GM06990 (cell line): Measurements from ENCODE around the gene GYPB.
A peak's percentile ranks its signal among the peaks of the same experiment; 100 is the strongest.
"Not testable (repeated sequence)": the region's sequence is repeated elsewhere in the genome, so short reads cannot be mapped to it uniquely, and the experiment has no call there.

Source experiments
- DNase-seq: peaks from one replicate; pipeline ENCODE4 v3.0.0-alpha.2; 2011; ENCODE audit not compliant: insufficient read length; ENCODE audit errors: extremely low read depth
- H3K27me3 ChIP-seq: replicated peaks from 2 replicates; pipeline ENCODE4 v1.6.0; 2011; ENCODE audit warnings: low read length; ENCODE audit not compliant: control insufficient read depth, insufficient read depth
- H3K36me3 ChIP-seq: 2 replicates; pipeline ENCODE4 v1.5.1; 2011; ENCODE audit warnings: low read length; ENCODE audit not compliant: control insufficient read depth, insufficient read depth
- H3K4me3 ChIP-seq: replicated peaks from 2 replicates; pipeline ENCODE4 v1.5.1; 2011; ENCODE audit warnings: low read depth, mild to moderate bottlenecking, control low read depth, low read length
- TF ChIP-seq, protein P1 (sequence below): IDR thresholded peaks from 2 replicates; pipeline ENCODE4 v1.5.1; 2011; ENCODE audit warnings: low read length, control low read depth, mild to moderate bottlenecking, inconsistent platforms; ENCODE audit not compliant: insufficient read depth, poor library complexity, severe bottlenecking

Gene GYPB

DNA sequence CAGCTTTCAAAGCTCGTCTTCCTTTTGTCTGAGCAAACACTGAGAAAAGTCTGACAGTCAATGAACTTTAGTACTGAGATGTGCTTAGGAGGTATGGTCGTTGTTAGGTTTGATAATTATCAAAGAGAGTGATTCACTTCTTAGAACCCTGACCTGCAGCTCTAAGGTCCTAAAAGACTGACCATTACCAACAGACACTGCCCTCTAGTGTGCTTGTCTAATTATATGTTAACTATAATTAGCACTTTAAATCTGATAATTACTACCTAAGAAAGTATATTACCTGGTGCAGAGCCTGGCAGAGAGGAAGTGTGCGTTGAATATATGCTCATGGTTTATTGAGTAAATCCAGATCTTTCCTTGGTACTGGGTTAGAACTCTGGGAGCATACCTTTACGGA, 38.4 kb downstream of the GYPB start:
- not testable (repeated sequence) for H3K27me3 ChIP-seq, DNase-seq, H3K36me3 ChIP-seq, H3K4me3 ChIP-seq
- TF ChIP-seq, protein P1, sequence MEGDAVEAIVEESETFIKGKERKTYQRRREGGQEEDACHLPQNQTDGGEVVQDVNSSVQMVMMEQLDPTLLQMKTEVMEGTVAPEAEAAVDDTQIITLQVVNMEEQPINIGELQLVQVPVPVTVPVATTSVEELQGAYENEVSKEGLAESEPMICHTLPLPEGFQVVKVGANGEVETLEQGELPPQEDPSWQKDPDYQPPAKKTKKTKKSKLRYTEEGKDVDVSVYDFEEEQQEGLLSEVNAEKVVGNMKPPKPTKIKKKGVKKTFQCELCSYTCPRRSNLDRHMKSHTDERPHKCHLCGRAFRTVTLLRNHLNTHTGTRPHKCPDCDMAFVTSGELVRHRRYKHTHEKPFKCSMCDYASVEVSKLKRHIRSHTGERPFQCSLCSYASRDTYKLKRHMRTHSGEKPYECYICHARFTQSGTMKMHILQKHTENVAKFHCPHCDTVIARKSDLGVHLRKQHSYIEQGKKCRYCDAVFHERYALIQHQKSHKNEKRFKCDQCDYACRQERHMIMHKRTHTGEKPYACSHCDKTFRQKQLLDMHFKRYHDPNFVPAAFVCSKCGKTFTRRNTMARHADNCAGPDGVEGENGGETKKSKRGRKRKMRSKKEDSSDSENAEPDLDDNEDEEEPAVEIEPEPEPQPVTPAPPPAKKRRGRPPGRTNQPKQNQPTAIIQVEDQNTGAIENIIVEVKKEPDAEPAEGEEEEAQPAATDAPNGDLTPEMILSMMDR: peak; percentile 5

DNA sequence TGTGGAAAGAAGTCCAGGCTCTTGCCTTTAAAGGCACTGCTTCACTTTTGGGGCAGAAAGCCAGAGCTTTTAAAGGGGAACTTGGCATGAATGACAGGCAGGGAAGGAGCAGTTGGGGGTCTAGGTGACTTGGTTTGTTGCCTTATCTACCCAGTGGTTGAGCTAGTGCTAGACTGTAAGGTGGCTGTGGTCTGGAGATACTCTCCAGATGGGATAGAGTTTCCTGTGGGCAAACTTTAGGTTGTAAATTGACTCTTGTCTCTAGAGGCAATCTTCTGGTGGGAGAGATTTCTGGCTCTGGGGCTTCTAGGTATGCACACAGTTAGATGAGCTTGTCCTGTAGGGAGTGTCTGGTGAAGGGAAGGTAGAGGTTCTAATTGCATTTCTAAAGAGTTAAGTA, 43.7 kb downstream of the GYPB start:
- H3K27me3 ChIP-seq, H3K4me3 ChIP-seq, H3K36me3 ChIP-seq, DNase-seq: not testable (repeated sequence)

DNA sequence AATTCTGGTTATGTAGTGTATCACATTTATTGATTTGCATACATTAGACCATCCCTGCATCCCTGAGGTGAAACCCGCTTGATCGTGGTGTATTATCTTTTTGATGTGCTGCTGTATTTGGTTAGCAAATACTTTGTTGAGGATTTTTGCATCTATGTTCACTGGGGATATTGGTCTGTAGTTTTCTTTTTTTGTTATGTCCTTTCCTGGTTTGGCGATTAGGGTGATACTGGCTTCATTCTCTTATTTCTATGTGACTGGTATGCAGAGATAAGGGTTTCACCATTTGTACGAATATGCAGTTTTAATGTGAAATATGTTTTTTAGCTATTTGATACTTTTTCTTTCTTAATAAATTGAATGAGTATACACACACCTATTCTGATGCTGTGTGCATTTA, 45.2 kb downstream of the GYPB start:
- not testable (repeated sequence) for H3K4me3 ChIP-seq, H3K27me3 ChIP-seq, DNase-seq, H3K36me3 ChIP-seq

DNA sequence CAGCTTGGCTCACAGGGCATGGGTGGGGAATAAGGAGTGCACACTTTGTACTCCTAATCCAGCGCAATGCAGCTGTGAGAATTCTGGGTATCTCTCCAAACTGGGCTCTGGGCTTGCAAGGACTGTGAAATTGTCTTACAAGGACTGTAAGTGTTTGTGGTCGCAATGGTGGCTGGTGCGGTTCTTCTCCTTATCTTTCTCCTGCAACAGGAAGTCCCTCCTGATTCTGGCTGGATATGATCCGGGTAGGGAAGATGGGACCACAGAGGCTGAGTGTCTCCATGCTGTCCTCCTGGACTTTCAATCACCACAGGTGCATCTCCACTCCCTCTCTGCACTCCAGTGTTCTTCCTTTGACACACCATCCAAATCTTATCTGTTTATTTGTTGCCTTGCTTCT, 58.1 kb downstream of the GYPB start:
- TF ChIP-seq, protein P1: no peak
- H3K4me3 ChIP-seq: no peak overlapping the region
- no peak for DNase-seq
- H3K27me3 ChIP-seq: no peaks in the 10 kb centered on the region
- no peaks in the 10 kb centered on the region for H3K36me3 ChIP-seq

DNA sequence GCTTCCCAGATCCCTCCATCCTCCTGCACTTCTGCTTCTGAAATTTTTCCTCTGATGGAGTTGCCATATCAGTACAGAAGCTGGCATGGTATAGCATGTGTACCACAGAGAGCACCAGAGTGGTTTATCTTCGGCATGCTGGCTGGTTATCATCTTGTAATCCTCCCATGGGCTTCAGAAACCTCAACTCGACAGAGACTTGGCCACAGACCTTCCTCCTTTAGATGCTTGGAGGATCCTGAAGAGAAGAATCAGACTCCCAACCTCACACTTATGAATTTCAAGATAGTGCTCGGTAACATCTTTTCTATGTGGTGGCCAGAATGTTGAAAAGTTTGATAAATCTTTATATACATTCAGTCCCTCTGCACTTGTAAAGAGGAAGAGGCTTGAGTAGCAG, 63.9 kb downstream of the GYPB start:
- DNase-seq, H3K27me3 ChIP-seq: not testable (repeated sequence)

DNA sequence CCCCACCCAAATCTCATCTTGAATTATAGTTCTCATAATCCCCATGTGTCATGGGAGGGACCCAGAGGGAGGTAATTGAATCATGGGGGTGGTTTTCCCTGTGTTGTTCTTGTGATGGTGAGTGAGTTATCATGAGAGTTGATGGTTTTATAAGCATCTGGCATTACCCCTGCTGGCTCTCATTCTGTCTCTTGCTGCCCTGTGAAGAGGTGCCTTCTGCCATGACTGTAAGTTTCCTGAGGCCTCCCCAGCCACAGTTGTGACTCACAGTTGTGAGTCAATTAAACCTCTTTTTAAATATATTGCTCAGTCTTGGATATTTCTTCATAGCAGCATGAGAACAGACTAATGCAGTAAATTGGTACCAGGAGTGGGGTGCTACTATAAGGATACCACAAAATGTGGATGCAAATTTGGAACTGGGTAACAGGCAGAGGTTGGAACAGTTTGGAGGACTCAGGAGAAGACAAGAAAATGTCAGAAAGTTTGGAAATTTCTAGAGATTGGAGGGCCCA, 67.7 kb downstream of the GYPB start:
- DNase-seq, H3K27me3 ChIP-seq, H3K4me3 ChIP-seq, H3K36me3 ChIP-seq: not testable (repeated sequence)

More for the DNA sequence above, 63.9 kb downstream of the GYPB start:
- not testable (repeated sequence) for H3K36me3 ChIP-seq, H3K4me3 ChIP-seq

DNA sequence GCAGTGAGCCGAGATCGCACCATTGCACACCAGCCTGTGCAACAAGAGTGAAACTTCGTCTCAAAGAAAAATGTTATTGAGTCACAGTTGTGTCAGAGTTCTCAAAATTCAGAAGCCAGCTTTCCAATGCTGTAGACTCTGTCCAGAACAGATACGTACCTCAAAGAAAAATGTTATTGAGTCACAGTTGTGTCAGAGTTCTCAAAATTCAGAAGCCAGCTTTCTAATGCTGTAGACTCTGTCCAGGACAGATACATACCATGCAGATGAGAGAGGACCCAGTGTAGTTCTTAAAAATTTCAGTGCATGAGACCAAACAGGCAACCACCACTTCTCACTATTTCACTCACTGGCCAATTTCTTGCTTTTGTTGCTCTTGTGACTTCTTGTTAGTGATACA, 68.2 kb downstream of the GYPB start:
- H3K4me3 ChIP-seq, H3K36me3 ChIP-seq, DNase-seq: not testable (repeated sequence)

DNA sequence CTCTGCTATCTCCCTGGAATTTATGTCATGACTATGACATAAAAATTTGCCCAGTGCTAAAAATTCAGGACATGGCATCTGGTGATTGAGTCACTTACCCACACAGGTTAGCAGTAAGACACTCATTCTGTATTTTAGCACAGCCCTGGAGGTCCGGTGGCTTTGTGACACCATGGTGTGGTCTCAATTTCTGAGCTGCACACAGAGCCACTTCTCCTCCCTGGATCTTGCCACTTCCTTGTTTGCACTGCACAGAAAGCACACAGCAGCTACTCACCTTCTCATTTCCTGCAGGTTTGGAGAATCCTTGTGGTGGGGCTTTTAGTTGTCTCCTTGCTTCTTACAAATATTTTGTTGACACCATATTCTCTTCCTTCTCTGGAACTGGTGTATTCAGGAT, 69.0 kb downstream of the GYPB start:
- H3K27me3 ChIP-seq, DNase-seq, H3K36me3 ChIP-seq, H3K4me3 ChIP-seq: not testable (repeated sequence)

More for the DNA sequence above, 68.2 kb downstream of the GYPB start:
- not testable (repeated sequence) for H3K27me3 ChIP-seq

DNA sequence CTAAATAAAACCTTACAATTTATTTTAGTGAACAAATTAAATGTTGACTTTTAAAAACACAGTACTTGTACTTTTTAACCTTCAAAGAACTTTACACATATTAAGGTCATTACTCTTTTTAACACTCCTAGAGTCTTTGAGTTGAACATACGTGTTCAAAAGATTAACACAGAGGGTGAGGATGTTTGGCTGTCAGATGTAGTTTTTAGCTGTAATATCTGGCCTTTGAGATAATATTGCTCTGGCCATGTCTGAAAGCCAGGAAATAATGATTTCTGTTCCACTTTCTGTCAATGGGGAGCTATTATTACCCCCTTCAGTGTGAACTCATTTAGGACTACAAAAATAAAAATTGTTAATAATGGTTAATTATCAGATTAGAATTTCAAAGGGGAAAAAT, 71.7 kb downstream of the GYPB start:
- not testable (repeated sequence) for H3K27me3 ChIP-seq, H3K4me3 ChIP-seq, H3K36me3 ChIP-seq, DNase-seq
